Activated T-cell treated with anti-CD3 and anti-CD28 coated beads for 1 hour (primary cell): ENCODE measurements around the gene PRKCD.

Experiments used
- DNase-seq: peaks from one replicate; pipeline ENCODE4 v3.0.0-alpha.2; 2020; ENCODE audit warnings: low read depth

PRKCD gene

GRCh38 chr3:53160660-53161449 lies at the start of gene PRKCD:
Gene PRKCD (plus strand): TSS chr3:53161209. CDS start chr3:53178423, 17,214 bp downstream.
- peak; percentile 74 for DNase-seq

- no peak for DNase-seq
These were observed 49.2 kb upstream of the PRKCD start for GRCh38 chr3:53111822-53112221.

GRCh38 chr3:53113293-53114010 lies 47.6 kb upstream of the PRKCD start:
- no peak for DNase-seq

GRCh38 chr3:53114011-53114400 lies 47.0 kb upstream of the PRKCD start:
- peak; percentile 75 for DNase-seq

DNA sequence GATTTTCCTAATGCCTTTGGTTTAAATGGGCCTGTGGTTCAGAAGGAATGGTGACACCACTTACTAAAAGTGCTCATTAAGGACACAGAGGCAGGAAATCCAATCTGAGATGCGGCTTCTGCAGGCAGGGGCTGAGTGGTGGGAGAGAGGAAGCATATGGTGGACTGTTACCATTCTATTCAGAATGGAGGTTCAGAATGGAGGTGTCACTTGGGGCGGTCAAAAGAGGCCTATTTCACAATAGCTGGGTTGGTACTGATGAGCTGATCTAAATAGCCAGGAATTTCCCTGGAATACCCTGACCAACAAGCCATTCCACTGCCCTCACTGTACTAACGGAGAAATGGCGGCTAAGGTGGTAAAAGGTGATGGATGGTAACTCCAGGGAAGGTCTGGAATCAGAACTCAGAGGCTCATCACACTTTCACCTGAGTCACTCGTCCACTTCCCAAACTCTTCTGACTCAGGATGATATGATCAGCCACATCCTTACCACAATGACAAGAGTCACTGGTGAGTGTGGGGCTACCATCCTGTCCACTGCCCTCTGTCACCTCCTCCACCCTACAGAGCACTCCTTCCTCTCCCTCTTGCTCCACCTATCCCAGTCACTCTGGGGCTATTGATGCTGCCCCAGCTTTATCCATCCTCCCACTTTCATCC lies 46.5 kb upstream of the PRKCD start:
- DNase-seq, result no peak

GRCh38 chr3:53116956-53117355 lies 44.1 kb upstream of the PRKCD start:
- no peak for DNase-seq

DNA sequence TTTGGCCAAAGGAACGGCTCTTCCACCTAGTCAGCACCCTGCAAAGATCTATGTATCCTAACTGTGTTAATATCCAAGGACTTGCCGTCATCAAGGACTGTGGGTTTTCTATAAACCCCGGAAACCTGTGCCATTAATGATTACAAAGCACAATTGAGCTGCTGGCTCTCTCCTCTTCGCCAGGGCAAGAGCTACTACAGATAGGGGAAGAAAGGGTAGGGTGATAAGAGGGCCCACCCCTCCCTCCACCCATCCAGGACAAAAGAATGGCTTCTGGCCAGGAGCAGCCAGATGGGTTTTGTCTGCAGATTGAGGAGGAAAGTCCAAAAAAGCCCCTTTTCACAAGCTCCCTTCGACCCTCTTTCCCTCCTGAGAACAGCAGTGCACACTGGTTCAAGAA lies 40.7 kb upstream of the PRKCD start:
- DNase-seq, result no peak

- DNase-seq, result no peak
These were observed 38.6 kb upstream of the PRKCD start for GRCh38 chr3:53122255-53122932.

- DNase-seq, result no peak
These were observed 38.1 kb upstream of the PRKCD start for GRCh38 chr3:53122933-53123305.

DNA sequence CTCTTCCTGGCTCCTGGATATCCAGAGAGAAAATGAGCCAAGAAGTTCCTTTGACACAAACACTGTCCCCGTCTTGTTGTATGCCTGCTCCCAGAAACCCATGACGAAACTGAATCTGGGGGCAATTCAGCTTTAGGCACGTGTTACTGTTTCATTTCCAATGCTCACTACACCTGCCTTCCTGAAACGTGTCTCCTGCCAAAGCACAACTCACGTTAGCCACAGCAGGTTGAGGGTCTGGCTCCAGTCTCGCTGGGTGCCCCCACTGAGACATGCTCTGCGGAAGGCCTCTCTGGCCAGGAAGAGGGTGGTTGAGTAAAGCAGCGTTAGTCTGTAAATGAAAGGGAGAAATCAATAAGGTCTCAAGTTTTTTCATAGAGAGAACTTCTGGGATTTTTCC lies 37.5 kb upstream of the PRKCD start:
- no peak for DNase-seq

DNA sequence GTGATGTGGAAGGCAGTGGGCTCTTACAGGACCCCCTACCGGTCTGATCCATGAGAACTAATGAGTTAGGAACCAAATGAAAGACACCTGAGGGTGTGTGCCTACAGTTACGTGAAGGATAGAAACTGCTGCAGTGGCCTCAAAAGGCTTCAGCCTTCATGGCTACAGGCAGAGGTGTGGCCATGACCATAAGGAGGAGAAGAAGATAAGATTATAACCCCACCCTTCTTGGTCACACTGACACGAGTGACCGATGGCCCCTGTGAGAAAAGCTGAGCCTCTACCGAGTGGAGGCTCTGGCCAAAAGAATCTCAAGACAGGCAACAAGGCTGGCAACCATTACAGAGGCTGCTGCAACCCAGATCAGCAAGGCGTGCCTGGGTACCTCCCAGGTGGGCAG lies 37.1 kb upstream of the PRKCD start:
- DNase-seq, result no peak

DNA sequence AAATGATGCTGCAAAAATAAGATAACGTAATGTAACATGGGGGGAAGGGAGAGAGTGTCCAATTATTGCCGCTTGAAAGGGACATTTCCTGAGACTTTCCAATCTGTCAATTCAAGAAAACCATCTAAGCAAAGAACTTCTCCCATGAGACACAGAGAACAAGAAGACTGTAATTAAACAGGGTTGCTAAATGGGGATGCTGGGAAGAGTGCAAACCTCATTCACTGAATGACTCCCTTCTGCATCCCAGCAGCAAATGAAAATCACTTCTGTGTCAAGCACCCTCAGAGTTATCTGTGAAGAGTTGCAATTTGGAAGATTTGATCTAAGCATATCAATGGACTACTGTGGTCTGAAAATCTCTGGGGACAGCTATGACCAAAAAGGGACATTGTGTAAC lies 34.4 kb upstream of the PRKCD start:
- no peak for DNase-seq

- no peak for DNase-seq
These were observed 31.7 kb upstream of the PRKCD start for GRCh38 chr3:53129344-53129743.

- DNase-seq, result peak; percentile 98
These were observed 30.6 kb upstream of the PRKCD start, which contains the start of gene RFT1 for GRCh38 chr3:53130179-53131061. Gene RFT1 (minus strand): TSS chr3:53130435. CDS start chr3:53130400, 35 bp downstream.

DNA sequence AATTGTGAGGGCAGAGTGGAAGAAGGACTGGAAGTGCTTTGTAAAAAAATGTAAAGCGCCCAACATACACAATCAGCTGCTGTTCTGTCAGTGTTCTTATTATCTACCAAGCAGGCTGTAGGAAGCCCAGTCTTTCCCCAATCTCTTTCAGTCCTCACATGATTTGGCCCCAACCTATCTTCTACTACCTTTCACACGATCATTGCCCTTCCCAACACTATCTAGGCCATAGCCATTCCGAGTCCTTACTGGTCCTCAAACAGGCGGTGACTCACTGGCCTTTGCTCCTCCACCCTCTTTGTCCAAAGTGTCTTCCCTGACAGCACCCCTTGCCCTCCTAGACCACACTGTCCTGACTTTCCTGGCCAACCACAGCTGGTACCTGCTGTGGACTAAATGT lies 29.9 kb upstream of the PRKCD start:
- no peak for DNase-seq

GRCh38 chr3:53132347-53132746 lies 28.7 kb upstream of the PRKCD start:
- no peak for DNase-seq

- peak; percentile 39 for DNase-seq
These were observed 26.3 kb upstream of the PRKCD start for GRCh38 chr3:53134631-53135232.

- DNase-seq, result no peak
These were observed 23.8 kb upstream of the PRKCD start for GRCh38 chr3:53137221-53137620.

DNA sequence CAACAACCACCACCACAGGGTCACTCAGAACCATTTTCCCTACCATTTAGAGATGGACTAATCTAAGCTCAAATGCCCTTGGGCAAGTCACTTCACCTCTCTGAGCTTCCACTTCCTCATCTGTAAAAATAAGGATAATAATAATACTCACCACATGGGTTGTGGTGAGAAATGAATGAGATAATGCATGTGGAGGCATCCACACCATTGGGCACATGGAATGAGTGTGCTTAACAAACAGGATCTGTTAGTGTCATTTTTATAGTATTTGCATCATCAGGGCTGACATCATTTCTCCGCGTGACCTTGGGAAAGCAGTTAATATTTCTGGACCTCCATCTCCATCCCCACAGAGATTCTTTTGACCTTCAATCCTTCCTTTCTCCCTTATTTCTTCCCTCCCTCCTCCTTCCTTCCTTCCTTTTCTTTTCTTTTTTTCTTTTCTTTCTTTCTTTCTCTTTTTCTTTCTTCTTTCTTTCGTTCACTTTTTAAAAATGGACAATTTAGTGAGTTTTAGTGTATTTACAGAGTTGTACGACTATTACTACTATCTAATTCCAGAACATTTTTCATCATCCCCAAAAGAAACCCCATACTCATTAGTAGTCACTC lies 23.1 kb upstream of the PRKCD start:
- no peak for DNase-seq
